GDM1 (cell line): ENCODE measurements around the gene HOXD12.

ENCODE experiments used
- DNase-seq: peaks from one replicate; lab custom pipeline; 2025; lab: John Stamatoyannopoulos, UW

Gene HOXD12

GRCh38 chr2:176105078-176105729, 5.6 kb downstream of the HOXD12 start:
- DNase-seq = no peak

GRCh38 chr2:176105730-176106580, 6.4 kb downstream of the HOXD12 start:
- no peak for DNase-seq

GRCh38 chr2:176106581-176107539, 7.3 kb downstream of the HOXD12 start, which contains the start of gene HOXD11:
Gene HOXD11, plus strand, starts transcription at chr2:176107280. Its CDS starts 76 bp downstream, at chr2:176107356.
- no peak for DNase-seq

- no peak for DNase-seq
Measured at GRCh38 chr2:176107731-176108181, 8.2 kb downstream of the HOXD12 start.

- no peak for DNase-seq
Measured at GRCh38 chr2:176109192-176109901, 9.8 kb downstream of the HOXD12 start.

GRCh38 chr2:176109946-176110345, 10.4 kb downstream of the HOXD12 start:
- no peak for DNase-seq

- DNase-seq = no peak
Measured at GRCh38 chr2:176110415-176111308, 11.1 kb downstream of the HOXD12 start.

- no peak for DNase-seq
Measured at GRCh38 chr2:176111309-176111663, 11.7 kb downstream of the HOXD12 start.

GRCh38 chr2:176111846-176112374, 12.3 kb downstream of the HOXD12 start:
- no peak for DNase-seq

GRCh38 chr2:176112375-176113302, 13.0 kb downstream of the HOXD12 start:
- no peak for DNase-seq

GRCh38 chr2:176114120-176114929, 14.7 kb downstream of the HOXD12 start:
- DNase-seq = no peak

GRCh38 chr2:176114930-176115625, 15.5 kb downstream of the HOXD12 start:
- DNase-seq = no peak

- DNase-seq = no peak
Measured at GRCh38 chr2:176115883-176116813, 16.6 kb downstream of the HOXD12 start, which contains the start of gene HOXD10. Gene HOXD10, plus strand, starts transcription at chr2:176116778. Its CDS starts 56 bp downstream, at chr2:176116834.

- no peak for DNase-seq
Measured at GRCh38 chr2:176117162-176117822, 17.7 kb downstream of the HOXD12 start.

GRCh38 chr2:176117823-176118371, 18.3 kb downstream of the HOXD12 start:
- DNase-seq = no peak
